Measurements from ENCODE around the gene ZBTB7A. TPM values are rescaled to one million over a fixed set of nuclear protein-coding genes. Genes with fewer than 3 reads are reported as not detected.

Gene ZBTB7A
- total RNA-seq, 1 donor from 2014 or later, result 30.6 TPM

DNA sequence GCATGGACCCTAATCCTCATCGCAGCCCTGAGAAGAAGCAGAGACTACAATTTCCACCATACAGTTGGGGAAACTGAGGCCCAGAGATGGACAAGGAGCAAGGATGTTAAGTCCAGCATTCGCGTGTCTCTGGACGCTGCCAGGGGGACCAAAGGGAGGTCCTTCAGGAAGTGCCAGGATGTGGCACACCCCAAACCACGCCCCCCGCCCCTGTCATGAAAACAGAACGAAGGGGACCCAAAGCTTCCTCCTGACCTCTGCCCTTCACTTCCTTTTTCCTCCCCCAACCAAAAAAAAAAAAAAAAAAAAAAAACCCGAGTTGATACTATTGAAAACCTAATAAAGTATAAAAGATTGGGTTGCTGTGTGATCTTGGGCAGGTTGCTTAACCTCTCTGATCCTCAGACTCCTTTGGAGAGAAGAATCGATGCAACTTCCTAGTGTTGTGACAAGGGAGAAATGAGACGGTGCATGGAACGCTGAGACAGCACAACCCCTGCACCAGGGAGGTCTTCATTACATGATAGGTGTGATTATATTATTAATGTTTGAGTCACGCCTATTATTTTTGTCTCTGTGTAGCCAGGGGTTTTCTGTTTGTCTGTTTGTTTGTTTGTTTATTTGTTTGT, 2.7 kb upstream of the ZBTB7A start:
- intact Hi-C loops (cut with micrococcal nuclease), result no loop called here
- Histone ChIP-seq H3K27me3 (ENCODE audit: low read depth) (no peaks in the 10 kb centered on the region), H3K27ac (replicated peaks) (no peak overlapping the region), H3K36me3 (no peaks in the 10 kb centered on the region), H3K4me3 (no peak overlapping the region), H3K9me3 (replicated peaks) (no peaks in the 10 kb centered on the region), H3K4me1 (peaks cover 25% of the 10 kb centered on the region)
- DNase-seq, result no peak
- TF ChIP-seq, protein P1, sequence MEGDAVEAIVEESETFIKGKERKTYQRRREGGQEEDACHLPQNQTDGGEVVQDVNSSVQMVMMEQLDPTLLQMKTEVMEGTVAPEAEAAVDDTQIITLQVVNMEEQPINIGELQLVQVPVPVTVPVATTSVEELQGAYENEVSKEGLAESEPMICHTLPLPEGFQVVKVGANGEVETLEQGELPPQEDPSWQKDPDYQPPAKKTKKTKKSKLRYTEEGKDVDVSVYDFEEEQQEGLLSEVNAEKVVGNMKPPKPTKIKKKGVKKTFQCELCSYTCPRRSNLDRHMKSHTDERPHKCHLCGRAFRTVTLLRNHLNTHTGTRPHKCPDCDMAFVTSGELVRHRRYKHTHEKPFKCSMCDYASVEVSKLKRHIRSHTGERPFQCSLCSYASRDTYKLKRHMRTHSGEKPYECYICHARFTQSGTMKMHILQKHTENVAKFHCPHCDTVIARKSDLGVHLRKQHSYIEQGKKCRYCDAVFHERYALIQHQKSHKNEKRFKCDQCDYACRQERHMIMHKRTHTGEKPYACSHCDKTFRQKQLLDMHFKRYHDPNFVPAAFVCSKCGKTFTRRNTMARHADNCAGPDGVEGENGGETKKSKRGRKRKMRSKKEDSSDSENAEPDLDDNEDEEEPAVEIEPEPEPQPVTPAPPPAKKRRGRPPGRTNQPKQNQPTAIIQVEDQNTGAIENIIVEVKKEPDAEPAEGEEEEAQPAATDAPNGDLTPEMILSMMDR (IDR thresholded peaks at IDR 0.05; ENCODE audit: borderline replicate concordance), result no peak

DNA sequence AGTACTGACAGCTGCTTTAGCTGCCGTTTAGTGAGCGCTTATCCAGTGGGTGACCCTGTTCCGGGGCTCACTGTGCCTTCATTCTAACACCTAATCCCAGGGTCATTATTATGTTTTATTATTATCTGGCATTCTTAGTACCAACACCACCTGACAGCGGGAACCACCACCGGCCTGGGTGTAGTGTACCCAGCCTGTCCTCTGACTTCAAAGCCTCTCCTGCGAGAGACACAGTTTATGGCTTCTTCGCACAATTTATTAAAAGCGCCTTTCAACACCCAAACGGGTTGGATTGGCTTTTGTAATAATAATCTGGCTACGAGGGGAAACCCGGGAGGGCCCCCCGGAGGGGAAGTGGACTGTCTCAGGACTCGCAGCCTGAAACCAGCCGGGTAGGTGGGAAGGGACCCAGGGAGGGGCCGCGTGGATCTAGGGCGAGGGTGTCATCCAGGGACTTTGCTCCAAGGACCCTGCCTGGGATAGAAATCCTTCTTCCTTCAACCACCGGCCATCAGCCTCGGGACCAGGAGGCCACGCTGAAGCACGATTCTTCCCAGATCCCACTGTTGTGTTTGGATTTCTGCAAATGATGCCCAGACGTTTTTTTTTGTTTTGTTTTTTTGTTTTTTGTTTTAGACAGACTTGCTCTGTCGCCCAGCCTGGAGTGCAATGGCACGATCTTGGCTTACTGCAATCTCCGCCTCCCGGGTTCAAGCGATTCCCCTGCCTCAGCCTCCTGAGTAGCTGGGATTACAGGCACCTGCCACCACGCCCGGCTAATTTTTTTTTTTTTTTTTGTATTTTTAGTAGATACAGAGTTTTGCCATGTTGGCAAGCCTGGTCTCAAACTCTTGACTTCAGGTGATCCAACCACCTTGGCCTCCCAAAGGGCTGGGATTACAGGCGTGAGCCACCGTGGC, 1.6 kb upstream of the ZBTB7A start:
- TF ChIP-seq, protein P1 (IDR thresholded peaks at IDR 0.05; ENCODE audit: borderline replicate concordance), result no peak
- intact Hi-C loops (cut with micrococcal nuclease), result no loop called here
- DNase-seq, result no peak
- no peaks in the 10 kb centered on the region for H3K27me3 ChIP-seq (ENCODE audit: low read depth)
- peaks cover 36% of the 10 kb centered on the region for H3K4me1 ChIP-seq
- H3K27ac ChIP-seq (replicated peaks), result peak overlapping the region; percentile 99
- no peaks in the 10 kb centered on the region for H3K9me3 ChIP-seq (replicated peaks)
- H3K36me3 ChIP-seq, result no peaks in the 10 kb centered on the region
- peak overlapping the region; percentile 96 for H3K4me3 ChIP-seq

DNA sequence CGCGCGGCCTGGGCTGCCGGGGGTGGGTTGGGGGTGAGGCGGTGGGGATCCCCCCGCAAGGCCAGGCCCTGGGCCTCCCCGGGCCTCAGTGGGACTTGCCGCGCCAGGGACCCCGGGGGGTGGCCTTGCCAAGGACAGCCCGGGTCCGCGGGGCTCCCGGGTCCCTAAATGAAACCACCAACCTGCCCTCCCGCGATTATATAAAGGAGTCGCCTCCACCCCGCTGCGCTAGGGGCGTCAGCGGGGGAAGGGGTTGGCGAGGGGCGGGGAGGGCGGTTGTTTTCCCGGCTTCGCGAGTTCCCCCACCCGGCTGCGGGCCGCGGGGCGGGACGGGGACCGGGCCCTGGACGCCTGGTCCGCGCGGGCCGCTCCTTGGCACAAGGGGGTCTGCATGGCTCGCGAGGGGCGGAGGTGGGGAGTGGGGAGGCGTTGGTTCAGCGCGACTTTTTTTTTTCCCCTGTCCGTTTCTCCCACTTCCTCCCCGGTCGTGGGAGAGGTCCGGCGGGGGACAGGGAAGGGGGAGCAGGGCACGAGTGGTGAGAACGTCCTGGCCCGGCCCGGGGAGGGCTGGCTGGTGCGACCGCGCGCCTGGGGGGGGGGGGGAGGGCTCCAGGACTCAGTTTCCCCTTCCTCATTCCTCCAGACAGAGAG, 822 bp upstream of the ZBTB7A start:
- DNase-seq, result no peak

DNA sequence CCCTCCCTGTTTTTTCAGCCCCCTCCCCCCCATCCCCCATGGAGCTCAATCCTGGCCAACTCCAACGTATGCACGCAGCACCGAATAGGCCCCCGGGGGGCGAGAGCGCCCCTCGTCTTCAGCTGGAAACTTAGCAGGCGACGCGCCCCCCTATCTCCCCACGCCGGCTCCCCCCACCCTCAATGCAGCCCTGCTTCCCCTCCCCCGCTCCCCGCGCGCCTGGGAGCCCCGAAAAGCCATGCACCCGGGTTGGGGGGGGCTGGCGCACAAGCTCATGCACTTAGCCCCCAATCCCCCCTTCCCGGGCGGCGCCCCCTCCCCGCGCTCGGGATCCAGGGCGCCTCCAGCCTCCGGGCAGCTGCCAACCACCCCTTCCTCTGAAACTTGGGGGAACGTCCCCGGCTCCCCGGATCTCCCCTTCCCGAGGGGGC, 508 bp downstream of the ZBTB7A start:
- intact Hi-C loops (cut with micrococcal nuclease), result no loop called here
- no peaks in the 10 kb centered on the region for H3K9me3 ChIP-seq (replicated peaks)
- H3K36me3 ChIP-seq, result no peaks in the 10 kb centered on the region
- TF ChIP-seq, protein P1 (IDR thresholded peaks at IDR 0.05; ENCODE audit: borderline replicate concordance), result no peak
- H3K27me3 ChIP-seq (ENCODE audit: low read depth), result no peaks in the 10 kb centered on the region
- DNase-seq, result peak; percentile 63
- H3K4me3 ChIP-seq, result peak overlapping the region; percentile 96
- H3K4me1 ChIP-seq, result peaks cover 57% of the 10 kb centered on the region
- peak overlapping the region; percentile 99 for H3K27ac ChIP-seq (replicated peaks)

More for the DNA sequence above, 822 bp upstream of the ZBTB7A start:
- TF ChIP-seq, protein P1 (IDR thresholded peaks at IDR 0.05; ENCODE audit: borderline replicate concordance), result peak; percentile 11
- peaks cover 44% of the 10 kb centered on the region for H3K4me1 ChIP-seq
- H3K27ac ChIP-seq (replicated peaks), result peak overlapping the region; percentile 99
- H3K9me3 ChIP-seq (replicated peaks), result no peaks in the 10 kb centered on the region
- H3K27me3 ChIP-seq (ENCODE audit: low read depth), result no peaks in the 10 kb centered on the region
- no peaks in the 10 kb centered on the region for H3K36me3 ChIP-seq
- intact Hi-C loops (cut with micrococcal nuclease), result no loop called here
- peak overlapping the region; percentile 96 for H3K4me3 ChIP-seq

DNA sequence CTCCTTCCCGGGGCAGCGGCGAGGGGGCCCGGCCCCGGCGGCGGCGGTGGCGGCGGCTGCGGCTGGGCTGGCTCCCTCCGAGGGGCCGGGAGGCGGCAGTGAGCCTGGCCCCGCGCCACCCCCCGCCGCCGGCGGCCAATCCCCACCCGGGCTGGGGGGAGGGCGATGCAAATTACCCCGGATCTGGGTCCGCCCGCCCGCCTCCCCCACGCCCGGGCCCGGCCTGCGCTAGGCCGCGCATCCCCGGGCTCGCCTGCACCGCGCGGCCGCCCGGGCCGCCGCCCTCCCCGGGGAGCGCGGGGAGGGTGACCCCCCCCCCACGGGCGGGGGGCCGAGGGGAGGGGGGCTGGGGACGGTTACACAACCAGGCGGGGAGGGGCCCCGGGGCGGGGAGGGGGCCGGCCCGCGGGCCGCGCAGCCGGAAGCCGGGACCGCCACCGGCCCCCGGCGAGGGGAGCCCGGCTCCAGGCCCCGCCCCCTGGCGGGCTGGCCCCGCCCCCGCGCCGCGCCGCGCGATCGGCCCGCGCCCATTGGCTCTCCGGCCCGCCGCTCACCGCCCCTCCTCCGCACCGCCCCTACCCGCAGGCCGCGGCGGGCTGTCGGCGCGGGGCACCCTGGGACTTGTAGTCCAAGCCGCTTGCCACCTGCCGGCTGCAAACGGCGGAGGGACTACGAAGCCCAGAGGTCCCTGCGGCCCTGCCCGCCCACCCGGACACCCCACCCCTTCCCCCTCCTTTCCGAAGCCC, 1.1 kb downstream of the ZBTB7A start:
- intact Hi-C loops (cut with micrococcal nuclease), result no loop called here
- TF ChIP-seq, protein P1 (IDR thresholded peaks at IDR 0.05; ENCODE audit: borderline replicate concordance), result no peak
- H3K27me3 ChIP-seq (ENCODE audit: low read depth), result no peaks in the 10 kb centered on the region
- peak overlapping the region; percentile 96 for H3K4me3 ChIP-seq
- no peaks in the 10 kb centered on the region for H3K36me3 ChIP-seq
- H3K4me1 ChIP-seq, result peaks cover 63% of the 10 kb centered on the region
- peak overlapping the region; percentile 99 for H3K27ac ChIP-seq (replicated peaks)
- H3K9me3 ChIP-seq (replicated peaks), result no peaks in the 10 kb centered on the region
- peak; percentile 97 for DNase-seq

All from left ventricle myocardium inferior (tissue), 1 donor.